Spleen (tissue), 11 donors: ENCODE data around the gene SCAMP4. TPM values are rescaled to one million over a fixed set of nuclear protein-coding genes. Genes with fewer than 3 reads are reported as not detected.
A peak's percentile ranks its signal among the peaks of the same experiment; 100 is the strongest.

Source experiments
- DNase-seq: peaks from one replicate; pipeline ENCODE4 v3.0.0-alpha.2; 2020
- H3K27ac ChIP-seq, 8 donors: fragments of 200-600 bp; sonication (generic) in 7 of 8; 1 replicate in 4 of 8; 2 replicates in 4 of 8; pipeline versions ENCODE4 v1.5.0 to v1.8.0; 2016 to 2021; ENCODE audit warnings: inconsistent platforms in 4 of 8, mild to moderate bottlenecking in 4 of 8, moderate library complexity in 1 of 8
- H3K27me3 ChIP-seq, 7 donors: fragments of 200-600 bp; sonication (generic) in 6 of 7; replicated peaks in 1 of 7; 1 replicate in 4 of 7; 2 replicates in 3 of 7; pipeline versions ENCODE4 v1.5.0 to v1.8.0; 2016 to 2021; ENCODE audit warnings: inconsistent platforms in 3 of 7, mild to moderate bottlenecking in 1 of 7
- H3K36me3 ChIP-seq, 6 donors: fragments of 200-600 bp; sonication (generic) in 5 of 6; 1 replicate in 4 of 6; 2 replicates in 2 of 6; pipeline versions ENCODE4 v1.5.0 to v1.8.0; 2016 to 2021; ENCODE audit warnings: inconsistent platforms in 2 of 6
- H3K4me1 ChIP-seq, 6 donors: fragments of 200-600 bp; sonication (generic) in 5 of 6; 1 replicate in 3 of 6; 2 replicates in 3 of 6; pipeline versions ENCODE4 v1.5.0 to v1.8.0; 2016 to 2021; ENCODE audit warnings: inconsistent platforms in 3 of 6
- H3K4me3 ChIP-seq, 8 donors: fragments of 200-600 bp; sonication (generic) in 7 of 8; 1 replicate in 4 of 8; 2 replicates in 4 of 8; pipeline versions ENCODE4 v1.5.0 to v1.8.0; 2016 to 2021; ENCODE audit warnings: inconsistent platforms in 4 of 8, mild to moderate bottlenecking in 4 of 8, moderate library complexity in 2 of 8
- H3K9me3 ChIP-seq, 8 donors: fragments of 200-600 bp; sonication (generic) in 7 of 8; 1 replicate in 4 of 8; 2 replicates in 4 of 8; pipeline versions ENCODE4 v1.5.0 to v1.8.0; 2016 to 2021; ENCODE audit warnings: inconsistent platforms in 4 of 8
- POLR2A ChIP-seq, 3 donors: fragments of 450-650 bp; IDR thresholded peaks; one replicate each; pipeline ENCODE4 v1.5.1; 2017; ENCODE audit warnings: antibody characterized with exemption in 3 of 3, mild to moderate bottlenecking in 1 of 3
- POLR2AphosphoS5 ChIP-seq, 3 donors: sonication (generic); formaldehyde crosslinking; IDR thresholded peaks; one replicate each; pipeline ENCODE4 v1.5.1; 2017; ENCODE audit warnings: antibody characterized with exemption in 3 of 3
- WGBS, 5 donors: extraction: QIAGEN DNeasy Blood & Tissue Kit in 3 of 5; methylation state at CpG; one replicate each; pipeline versions ENCODE4 v1.1.5 to v1.1.7; 2013 to 2018; 5-methylcytosine and 5-hydroxymethylcytosine counted together
- intact Hi-C: fragments of 100-400 bp; cut with DNase I; formaldehyde crosslinking; loops from one replicate; pipeline ENCODE4 v1.15.0; 2023; ENCODE audit warnings: low total_unique reads
- polyA plus RNA-seq, 3 donors: library from polyadenylated mRNA; stranded (reverse); fragments of 200-250 nt; gene quantifications; one replicate each; pipeline ENCODE4 v1.2.1, GENCODE V29; 2013
- total RNA-seq, 7 donors: library from RNA; depleted of rRNA in 3 of 7; stranded (reverse); fragments of >200 nt in 3 of 7; fragmentation: NEBNext Ultra II Directional in 4 of 7; extraction: Animal tissue kit (Norgen Biotek cat#: 25700) in 4 of 7; gene quantifications; one replicate each; pipeline versions ENCODE4 v1.1.0 to v1.2.1, GENCODE V29; 2016 to 2021
- TF ChIP-seq, protein P1 (sequence below), 11 experiments: fragments of 200-600 bp in 7 of 11; fragments of 450-650 bp in 4 of 11; sonication (generic) in 4 of 11; IDR thresholded peaks in 8 of 11; conservative IDR thresholded peaks in 3 of 11; 1 replicate in 7 of 11; 2 replicates in 4 of 11; pipeline versions ENCODE4 v1.4.0 to v1.8.0; 2016 to 2021; ENCODE audit warnings: antibody characterized with exemption in 11 of 11, inconsistent platforms in 4 of 11, mild to moderate bottlenecking in 1 of 11
- donor health status: healthy with polysubstance abuse.
- donor health status: DM: no; HTN: no; CAD: no; lungs with moderate emphysema.
- donor health status: DM: no; HTN: no; CAD: no.
- donor health status: Bipolar disorder and iron deficiency.
- donor health status: healthy.
- donor health status: DM: no; HTN: no; CAD: no.
- donor health status: DM: yes; HTN: yes; CAD: no.

SCAMP4 gene
- total and polyA plus RNA-seq, 10 donors, result 13.0 to 92.2 (median 51.8) TPM

DNA sequence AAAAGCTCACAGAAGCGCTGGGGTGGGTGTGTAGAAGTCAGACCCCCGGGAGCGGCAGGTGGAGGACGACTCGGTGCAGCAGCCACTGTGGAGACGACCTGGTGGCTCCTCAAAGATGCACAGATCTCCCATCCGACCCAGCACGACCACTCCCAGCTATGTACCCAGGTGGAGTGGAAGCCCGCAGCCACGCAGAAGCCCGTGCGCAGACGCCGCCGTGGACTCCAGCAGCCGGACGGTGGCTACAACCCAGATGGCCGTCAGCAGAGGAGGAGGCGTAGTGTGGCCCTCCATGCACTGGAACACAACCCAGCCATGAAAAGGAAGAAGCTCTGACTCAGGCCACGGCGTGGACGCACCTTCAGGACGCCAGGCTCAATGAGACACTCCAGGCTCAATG lies 57.5 kb downstream of the SCAMP4 start:
- no peaks in the 10 kb centered on the region for H3K27me3 ChIP-seq
- peaks cover 0 to 52% (median 16%) of the 10 kb centered on the region in 6 donors for H3K4me1 ChIP-seq
- TF ChIP-seq POLR2A (IDR thresholded peaks at IDR 0.05) (no peak), POLR2AphosphoS5 (IDR thresholded peaks at IDR 0.05) (peak in 1 of 3 donors; percentile 57)
- TF ChIP-seq, protein P1, sequence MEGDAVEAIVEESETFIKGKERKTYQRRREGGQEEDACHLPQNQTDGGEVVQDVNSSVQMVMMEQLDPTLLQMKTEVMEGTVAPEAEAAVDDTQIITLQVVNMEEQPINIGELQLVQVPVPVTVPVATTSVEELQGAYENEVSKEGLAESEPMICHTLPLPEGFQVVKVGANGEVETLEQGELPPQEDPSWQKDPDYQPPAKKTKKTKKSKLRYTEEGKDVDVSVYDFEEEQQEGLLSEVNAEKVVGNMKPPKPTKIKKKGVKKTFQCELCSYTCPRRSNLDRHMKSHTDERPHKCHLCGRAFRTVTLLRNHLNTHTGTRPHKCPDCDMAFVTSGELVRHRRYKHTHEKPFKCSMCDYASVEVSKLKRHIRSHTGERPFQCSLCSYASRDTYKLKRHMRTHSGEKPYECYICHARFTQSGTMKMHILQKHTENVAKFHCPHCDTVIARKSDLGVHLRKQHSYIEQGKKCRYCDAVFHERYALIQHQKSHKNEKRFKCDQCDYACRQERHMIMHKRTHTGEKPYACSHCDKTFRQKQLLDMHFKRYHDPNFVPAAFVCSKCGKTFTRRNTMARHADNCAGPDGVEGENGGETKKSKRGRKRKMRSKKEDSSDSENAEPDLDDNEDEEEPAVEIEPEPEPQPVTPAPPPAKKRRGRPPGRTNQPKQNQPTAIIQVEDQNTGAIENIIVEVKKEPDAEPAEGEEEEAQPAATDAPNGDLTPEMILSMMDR (IDR thresholded peaks at IDR 0.05 in 8 of 11, conservative IDR thresholded peaks at IDR 0.05 in 3 of 11), result no peak
- 94 to 96% (median 95%) methylated on average over 18 to 23 of the region's 23 CpGs for WGBS, 5 donors
- no peak for DNase-seq
- H3K27ac ChIP-seq, result no peak overlapping the region
- H3K36me3 ChIP-seq, result peaks cover 0 to 81% (median 10%) of the 10 kb centered on the region in 6 donors
- intact Hi-C loops, result no loop called here
- no peaks in the 10 kb centered on the region for H3K9me3 ChIP-seq
- no peak overlapping the region for H3K4me3 ChIP-seq

DNA sequence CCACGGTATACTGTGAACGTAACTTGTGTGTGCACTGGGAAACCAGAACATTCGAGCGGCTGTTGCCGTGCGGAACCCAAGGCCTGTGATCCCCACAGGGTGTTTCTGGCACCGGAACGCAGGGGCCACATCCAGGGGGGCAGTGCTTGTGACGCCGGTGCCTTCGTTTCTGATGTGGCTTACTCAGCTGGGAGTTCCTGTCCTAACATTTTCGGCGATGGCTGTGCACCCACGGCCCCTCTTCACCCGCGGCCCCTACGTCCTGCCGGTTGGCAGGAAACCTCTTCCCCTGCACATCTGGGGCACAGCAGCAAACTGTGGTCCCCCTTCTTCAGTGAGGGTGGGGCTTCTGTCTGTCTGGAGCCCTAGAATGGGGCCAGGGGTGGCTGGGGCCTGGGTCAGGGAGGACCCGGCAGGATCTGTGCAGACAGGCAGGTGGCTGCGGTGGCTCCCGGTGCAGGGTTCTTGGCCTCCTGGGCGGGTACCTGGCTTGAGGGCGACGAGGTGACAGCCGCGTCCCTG lies 61.9 kb downstream of the SCAMP4 start:
- WGBS, 5 donors, result 57 to 88% (median 69%) methylated on average over 9 to 26 of the region's 26 CpGs
- peaks cover 0 to 88% (median 30%) of the 10 kb centered on the region in 6 donors for H3K36me3 ChIP-seq
- no peak overlapping the region for H3K4me3 ChIP-seq
- no peaks in the 10 kb centered on the region for H3K27me3 ChIP-seq
- intact Hi-C loops, result no loop called here
- TF ChIP-seq, protein P1 (IDR thresholded peaks at IDR 0.05 in 8 of 11, conservative IDR thresholded peaks at IDR 0.05 in 3 of 11), result no peak
- TF ChIP-seq POLR2AphosphoS5 (IDR thresholded peaks at IDR 0.05), result peak in 1 of 3 donors; percentile 63
- H3K27ac ChIP-seq, result peak overlapping the region in 2 of 8 donors; percentile 32 to 56
- peaks cover 0 to 41% (median 3%) of the 10 kb centered on the region in 6 donors for H3K4me1 ChIP-seq
- DNase-seq, result no peak
- H3K9me3 ChIP-seq, result no peaks in the 10 kb centered on the region

DNA sequence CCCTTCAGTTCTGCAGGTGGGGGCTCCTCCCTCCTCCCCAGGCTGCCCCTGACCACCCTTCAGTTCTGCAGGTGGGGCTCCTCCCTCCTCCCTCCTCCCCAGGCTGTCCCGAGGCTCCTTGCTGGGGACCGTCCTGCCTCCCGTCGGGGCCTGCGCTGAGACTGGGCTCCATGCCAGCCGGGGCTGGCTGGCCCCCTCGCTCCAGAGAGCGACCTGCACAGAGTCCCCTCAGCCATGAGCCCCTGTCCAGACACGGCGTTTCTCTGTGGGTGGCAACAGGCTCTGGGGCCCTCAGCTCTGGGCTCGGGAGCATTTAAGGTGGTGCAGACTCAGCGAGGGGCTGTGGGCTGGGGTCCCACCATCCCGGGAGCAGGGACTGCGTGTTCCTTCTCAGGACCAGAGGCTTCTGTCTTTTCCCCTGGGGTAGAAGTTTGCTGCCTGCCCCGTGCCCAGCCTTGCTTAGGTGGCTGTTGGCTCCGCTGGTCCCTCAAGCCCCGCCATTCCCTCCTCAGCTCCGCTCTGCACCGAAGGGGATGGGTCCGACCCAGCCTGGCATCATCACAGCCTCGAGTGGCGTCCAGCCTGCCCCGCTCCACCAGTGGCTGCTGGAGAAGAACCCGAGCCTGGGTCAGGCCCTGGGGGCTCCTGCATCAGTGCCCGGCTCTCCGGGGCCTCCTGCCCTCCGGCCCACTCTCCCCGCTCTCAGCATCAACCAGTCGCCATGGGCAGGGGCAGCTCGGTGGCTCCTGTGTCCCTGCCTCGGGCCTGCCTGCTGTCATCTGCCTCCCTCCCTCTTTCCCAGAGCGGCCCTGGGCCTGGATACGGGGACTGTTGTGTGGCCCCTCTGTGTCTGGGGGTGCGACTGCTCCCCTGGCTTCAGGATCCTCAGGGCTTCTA lies 63.3 kb downstream of the SCAMP4 start:
- no peak for DNase-seq
- intact Hi-C loops, result no loop called here

More for the DNA sequence above, 63.3 kb downstream of the SCAMP4 start:
- no peak overlapping the region for H3K27ac ChIP-seq
- H3K4me1 ChIP-seq, result peaks cover 0 to 45% (median 2%) of the 10 kb centered on the region in 6 donors
- H3K4me3 ChIP-seq, result no peak overlapping the region
- WGBS, 5 donors, result 87 to 93% (median 89%) methylated on average over 23 to 34 of the region's 34 CpGs
- H3K27me3 ChIP-seq, result no peaks in the 10 kb centered on the region
- H3K9me3 ChIP-seq, result no peaks in the 10 kb centered on the region
- peaks cover 0 to 88% (median 22%) of the 10 kb centered on the region in 6 donors for H3K36me3 ChIP-seq
- TF ChIP-seq POLR2AphosphoS5 (IDR thresholded peaks at IDR 0.05), result peak in 1 of 3 donors; percentile 18
- TF ChIP-seq, protein P1 (IDR thresholded peaks at IDR 0.05 in 8 of 11, conservative IDR thresholded peaks at IDR 0.05 in 3 of 11), result no peak
- no peak for TF ChIP-seq POLR2A (IDR thresholded peaks at IDR 0.05)
